Measurements from ENCODE around the gene GNB1. TPM values are rescaled to one million over a fixed set of nuclear protein-coding genes. Genes with fewer than 3 reads are reported as not detected.

GNB1 gene
- total and polyA plus RNA-seq, 2 experiments from 2014 or later, result 134 to 175 TPM

- Histone ChIP-seq H3K27me3 (no peaks in the 10 kb centered on the region), H3K4me2 (no peak overlapping the region), H2AFZ (no peak overlapping the region), H3K4me1 (ENCODE audit: insufficient read depth) (no peaks in the 10 kb centered on the region), H3K4me3 (no peak overlapping the region), H3K9me3 (ENCODE audit: low read depth) (no peaks in the 10 kb centered on the region), H3K36me3 (replicated peaks; ENCODE audit: insufficient read depth, low read depth) (peaks cover 3% of the 10 kb centered on the region), H3K9me2 (replicated peaks; ENCODE audit: insufficient read depth) (no peaks in the 10 kb centered on the region), H3K79me2 (peaks cover 76% of the 10 kb centered on the region), H3K27ac (no peak overlapping the region), H4K20me1 (ENCODE audit: insufficient read depth, poor library complexity, severe bottlenecking) (peaks cover 26% of the 10 kb centered on the region)
- DNase-seq (ENCODE audit: low spot score), result no peak
- WGBS (ENCODE audit: low lambda C conversion rate, missing lambda C conversion rate), result over 99% methylated on average over 14 of the region's 14 CpGs
- TF ChIP-seq CTCF (IDR thresholded peaks at IDR 0.05; ENCODE audit: poor library complexity) (no peak), EZH2phosphoT487 (IDR thresholded peaks at IDR 0.05; ENCODE audit: low read depth, severe bottlenecking, unreplicated experiment) (no peak), EZH2 (IDR thresholded peaks at IDR 0.05; ENCODE audit: borderline replicate concordance) (no peak)
Measured at GRCh38 chr1:1815606-1816281, 75.1 kb downstream of the GNB1 start.

- Histone ChIP-seq H3K4me1 (ENCODE audit: insufficient read depth) (no peaks in the 10 kb centered on the region), H3K79me2 (peaks cover 65% of the 10 kb centered on the region), H3K4me3 (no peak overlapping the region), H3K4me2 (no peak overlapping the region), H2AFZ (no peak overlapping the region), H3K27ac (no peak overlapping the region), H3K9me3 (ENCODE audit: low read depth) (no peaks in the 10 kb centered on the region), H3K27me3 (no peaks in the 10 kb centered on the region), H3K9me2 (replicated peaks; ENCODE audit: insufficient read depth) (no peaks in the 10 kb centered on the region), H4K20me1 (ENCODE audit: insufficient read depth, poor library complexity, severe bottlenecking) (peaks cover 18% of the 10 kb centered on the region), H3K36me3 (replicated peaks; ENCODE audit: insufficient read depth, low read depth) (no peaks in the 10 kb centered on the region)
- TF ChIP-seq EZH2phosphoT487 (IDR thresholded peaks at IDR 0.05; ENCODE audit: low read depth, severe bottlenecking, unreplicated experiment), result no peak
- no peak for TF ChIP-seq CTCF (IDR thresholded peaks at IDR 0.05; ENCODE audit: poor library complexity)
- TF ChIP-seq EZH2 (IDR thresholded peaks at IDR 0.05; ENCODE audit: borderline replicate concordance), result no peak
- 69% methylated on average over 6 of the region's 6 CpGs for WGBS (ENCODE audit: low lambda C conversion rate, missing lambda C conversion rate)
- DNase-seq (ENCODE audit: low spot score), result no peak
Measured at GRCh38 chr1:1809489-1809888, 81.4 kb downstream of the GNB1 start.

- Histone ChIP-seq H3K79me2 (peaks cover 62% of the 10 kb centered on the region), H3K4me2 (no peak overlapping the region), H4K20me1 (ENCODE audit: insufficient read depth, poor library complexity, severe bottlenecking) (peaks cover 18% of the 10 kb centered on the region)
Measured at GRCh38 chr1:1808206-1808605, 82.7 kb downstream of the GNB1 start.

More at GRCh38 chr1:1808206-1808605, 82.7 kb downstream of the GNB1 start:
- no peaks in the 10 kb centered on the region for H3K27me3 ChIP-seq
- TF ChIP-seq CTCF (IDR thresholded peaks at IDR 0.05; ENCODE audit: poor library complexity), result no peak
- TF ChIP-seq EZH2phosphoT487 (IDR thresholded peaks at IDR 0.05; ENCODE audit: low read depth, severe bottlenecking, unreplicated experiment), result no peak
- TF ChIP-seq EZH2 (IDR thresholded peaks at IDR 0.05; ENCODE audit: borderline replicate concordance), result no peak
- H3K9me3 ChIP-seq (ENCODE audit: low read depth), result no peaks in the 10 kb centered on the region
- no peak overlapping the region for H3K4me3 ChIP-seq
- H3K27ac ChIP-seq, result no peak overlapping the region
- no peaks in the 10 kb centered on the region for H3K9me2 ChIP-seq (replicated peaks; ENCODE audit: insufficient read depth)
- no peak for DNase-seq (ENCODE audit: low spot score)
- no peaks in the 10 kb centered on the region for H3K36me3 ChIP-seq (replicated peaks; ENCODE audit: insufficient read depth, low read depth)
- no peak overlapping the region for H2AFZ ChIP-seq
- no peaks in the 10 kb centered on the region for H3K4me1 ChIP-seq (ENCODE audit: insufficient read depth)
- WGBS (ENCODE audit: low lambda C conversion rate, missing lambda C conversion rate), result 97% methylated on average over 10 of the region's 10 CpGs
